ENCODE results near the gene ANKRD33B. TPM values are rescaled to one million over a fixed set of nuclear protein-coding genes. Genes with fewer than 3 reads are reported as not detected.

Gene ANKRD33B
- total and polyA plus RNA-seq, 2 of the 8 experiments (the other 6 are each of a cell fraction or from before 2014, with no cell fraction given): 6.9 to 20.6 TPM

- Histone ChIP-seq H3K79me1 (ENCODE audit: low read depth, low read length) (no peaks in the 10 kb centered on the region; the same call in 1 of the 2 replicates), H3K36me3 (ENCODE audit: control insufficient read depth in 2 of 4, insufficient read depth in 4 of 4, low read length in 3 of 4) (no peaks in the 10 kb centered on the region), H4K20me1 (replicated peaks in 1 of 2; ENCODE audit: control insufficient read depth in 1 of 2, insufficient read depth in 2 of 2, low read length in 2 of 2) (no peaks in the 10 kb centered on the region), H3K4me2 (ENCODE audit: insufficient read depth in 1 of 2, low read depth in 2 of 2, low read length in 2 of 2) (no peak overlapping the region), H3K23me2 (ENCODE audit: low read depth, low read length) (no peaks in the 10 kb centered on the region), H3K4me1 (replicated peaks in 1 of 4; ENCODE audit: control insufficient read depth in 3 of 4, insufficient read depth in 4 of 4, low read length in 3 of 4) (peaks cover 0 to 2% (median 0%) of the 10 kb centered on the region in 4 experiments; a peak in 2 of 7 replicates), H3K4me3 (ENCODE audit: extremely low read depth in 1 of 4, insufficient read depth in 2 of 4, low read depth in 3 of 4, low read length in 4 of 4) (no peak overlapping the region), H2AFZ (ENCODE audit: low read length) (no peak overlapping the region), H3K9me3 (ENCODE audit: insufficient read depth in 2 of 2, low read depth in 1 of 2, low read length in 1 of 2) (no peaks in the 10 kb centered on the region), H3K23ac (ENCODE audit: insufficient read length) (no peak overlapping the region), H3K27me3 (replicated peaks in 1 of 4; ENCODE audit: control insufficient read depth in 3 of 4, extremely low read depth in 1 of 4, insufficient read depth in 3 of 4, low read length in 3 of 4) (no peaks in the 10 kb centered on the region), H3K56ac (replicated peaks; ENCODE audit: insufficient read length, low read depth, low read length) (no peak overlapping the region), H2BK12ac (ENCODE audit: low read depth, low read length) (no peak overlapping the region), H2BK120ac (replicated peaks; ENCODE audit: low read depth, low read length) (no peak overlapping the region), H4K91ac (replicated peaks; ENCODE audit: insufficient read length, low read length) (no peak overlapping the region), H3K4ac (replicated peaks; ENCODE audit: insufficient read length, low read depth, low read length) (no peak overlapping the region), H3K9ac (replicated peaks in 1 of 4; ENCODE audit: extremely low read depth in 1 of 4, low read depth in 3 of 4, low read length in 3 of 4) (no peak overlapping the region), H2BK15ac (ENCODE audit: low read length) (no peak overlapping the region), H3K14ac (ENCODE audit: insufficient read length) (no peak overlapping the region), H4K5ac (ENCODE audit: insufficient read length, low read depth, low read length) (no peak overlapping the region), H3K18ac (ENCODE audit: extremely low read depth, low read length) (no peak overlapping the region), H2AK5ac (ENCODE audit: low read depth, low read length) (no peak overlapping the region), H2BK5ac (ENCODE audit: low read depth, low read length) (no peak overlapping the region), H3K27ac (ENCODE audit: low read depth, low read length) (no peak overlapping the region), H2BK20ac (ENCODE audit: low read length) (no peak overlapping the region), H4K8ac (ENCODE audit: extremely low read depth, insufficient read depth, low read length) (no peak overlapping the region), H3K79me2 (ENCODE audit: control insufficient read depth in 1 of 2, insufficient read depth in 2 of 2, low read length in 2 of 2) (no peaks in the 10 kb centered on the region; a peak in 1 of 4 replicates)
- DNase-seq (ENCODE audit: low read depth in 1 of 2, low spot score in 2 of 2): no peak
- ChIA-PET CTCF (ENCODE audit: partially characterized antibody) (interaction anchor here (0.8 to 2.4 kb wide), 3 partner anchors 11 to 94 kb away, joined by 3 to 6 read pairs (median 5); no protein-coding TSS in a partner anchor), POLR2A (ENCODE audit: partially characterized antibody) (no interaction called here)
- no peak for FAIRE-seq
- WGBS, 2 experiments (ENCODE audit: extremely low coverage in 1 of 2, insufficient coverage in 1 of 2, insufficient read length in 1 of 2, insufficient replicate concordance in 2 of 2, low coverage in 1 of 2, low lambda C conversion rate in 2 of 2, missing lambda C conversion rate in 1 of 2): 92% methylated on average over 3 of the region's 3 CpGs; no CpG with 5 or more reads in 1 of the 2 experiments
- TF ChIP-seq TCF12 (IDR thresholded peaks at IDR 0.05; ENCODE audit: low read depth, low read length): no peak
- no peak for TF ChIP-seq POLR2A (IDR thresholded peaks at IDR 0.05; ENCODE audit: control extremely low read depth in 1 of 2, low read depth in 2 of 2, low read length in 2 of 2)
- no peak for TF ChIP-seq TAF7 (optimal IDR thresholded peaks at IDR 0.05; ENCODE audit: borderline replicate concordance, low read depth, low read length)
- TF ChIP-seq JUN (IDR thresholded peaks at IDR 0.05; ENCODE audit: low read depth, low read length): no peak
- TF ChIP-seq CHD1 (IDR thresholded peaks at IDR 0.05; ENCODE audit: low read depth, low read length): no peak
- TF ChIP-seq SIRT6 (IDR thresholded peaks at IDR 0.05; ENCODE audit: low read length): no peak
- no peak for TF ChIP-seq CTCF (IDR thresholded peaks at IDR 0.05; ENCODE audit: control extremely low read depth in 1 of 3, insufficient read depth in 1 of 3, low read depth in 1 of 3, low read length in 3 of 3)
- TF ChIP-seq HDAC6 (IDR thresholded peaks at IDR 0.05; ENCODE audit: low read depth, low read length): no peak
These were observed 32.4 kb downstream of the ANKRD33B start for GRCh38 chr5:10596310-10596703.
